Measurements from ENCODE around the gene SURF4. TPM values are rescaled to one million over a fixed set of nuclear protein-coding genes. Genes with fewer than 3 reads are reported as not detected.

The SURF4 gene
- total RNA-seq, 4 donors from 2014 or later, result 104 to 176 (median 139) TPM

GRCh38 chr9:133369933-133370332, 5.9 kb downstream of the SURF4 start:
- TF ChIP-seq, protein P1, sequence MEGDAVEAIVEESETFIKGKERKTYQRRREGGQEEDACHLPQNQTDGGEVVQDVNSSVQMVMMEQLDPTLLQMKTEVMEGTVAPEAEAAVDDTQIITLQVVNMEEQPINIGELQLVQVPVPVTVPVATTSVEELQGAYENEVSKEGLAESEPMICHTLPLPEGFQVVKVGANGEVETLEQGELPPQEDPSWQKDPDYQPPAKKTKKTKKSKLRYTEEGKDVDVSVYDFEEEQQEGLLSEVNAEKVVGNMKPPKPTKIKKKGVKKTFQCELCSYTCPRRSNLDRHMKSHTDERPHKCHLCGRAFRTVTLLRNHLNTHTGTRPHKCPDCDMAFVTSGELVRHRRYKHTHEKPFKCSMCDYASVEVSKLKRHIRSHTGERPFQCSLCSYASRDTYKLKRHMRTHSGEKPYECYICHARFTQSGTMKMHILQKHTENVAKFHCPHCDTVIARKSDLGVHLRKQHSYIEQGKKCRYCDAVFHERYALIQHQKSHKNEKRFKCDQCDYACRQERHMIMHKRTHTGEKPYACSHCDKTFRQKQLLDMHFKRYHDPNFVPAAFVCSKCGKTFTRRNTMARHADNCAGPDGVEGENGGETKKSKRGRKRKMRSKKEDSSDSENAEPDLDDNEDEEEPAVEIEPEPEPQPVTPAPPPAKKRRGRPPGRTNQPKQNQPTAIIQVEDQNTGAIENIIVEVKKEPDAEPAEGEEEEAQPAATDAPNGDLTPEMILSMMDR (IDR thresholded peaks at IDR 0.05; ENCODE audit: low read depth), result no peak

- TF ChIP-seq, protein P1 (IDR thresholded peaks at IDR 0.05; ENCODE audit: low read depth), result no peak
Observed at GRCh38 chr9:133369422-133369821, 6.4 kb downstream of the SURF4 start.

DNA sequence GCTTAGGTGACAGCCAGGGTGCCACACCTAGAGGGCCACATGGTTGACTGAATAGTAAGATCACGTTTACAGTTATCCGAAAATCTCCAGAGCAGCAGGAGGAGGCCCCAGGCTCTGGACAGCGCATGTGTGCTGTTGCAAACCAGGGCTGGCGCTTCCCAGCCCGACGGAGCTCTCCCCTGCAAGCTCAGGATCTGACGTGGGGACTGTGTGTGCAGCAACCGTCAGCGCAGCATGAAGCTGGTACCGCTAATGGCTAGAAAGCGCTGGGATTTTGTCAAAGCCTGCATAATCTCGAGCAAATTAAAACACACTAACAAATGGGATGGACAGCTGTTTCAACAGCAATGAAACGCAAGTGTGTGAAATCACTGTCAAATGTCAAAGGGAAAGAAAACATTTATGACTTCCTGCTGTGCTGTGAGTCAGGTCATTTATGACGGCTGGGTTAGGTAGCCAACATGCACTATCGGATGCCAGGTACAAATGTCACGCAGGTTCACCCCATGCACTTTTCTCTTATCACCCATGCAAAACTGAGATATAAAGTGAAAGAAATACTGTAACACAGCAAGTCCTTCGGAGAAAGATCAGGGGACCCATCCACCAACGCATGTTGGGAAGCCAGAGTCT, 7.5 kb downstream of the SURF4 start:
- TF ChIP-seq, protein P1 (IDR thresholded peaks at IDR 0.05; ENCODE audit: low read depth), result no peak

DNA sequence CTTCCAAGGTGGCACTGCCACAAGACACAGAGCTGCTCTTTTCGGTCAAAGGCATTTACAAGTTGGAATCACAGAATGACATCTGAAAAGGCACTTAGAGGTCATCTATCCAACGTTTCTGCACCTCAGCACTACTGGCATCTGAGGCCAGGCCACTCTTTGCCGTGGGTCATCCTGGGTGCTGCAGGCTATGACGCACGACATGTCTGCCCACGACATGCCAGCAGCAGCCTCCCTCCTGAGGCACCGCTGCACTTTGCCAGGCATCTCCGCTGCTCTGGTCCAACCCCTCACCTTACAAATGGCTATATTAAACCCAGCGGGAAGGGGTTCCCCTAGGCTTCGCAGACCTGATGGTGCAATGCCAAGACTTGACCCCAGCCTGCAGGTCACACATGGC, 8.1 kb downstream of the SURF4 start:
- TF ChIP-seq, protein P1 (IDR thresholded peaks at IDR 0.05; ENCODE audit: low read depth), result no peak

GRCh38 chr9:133367221-133367620, 8.6 kb downstream of the SURF4 start:
- TF ChIP-seq, protein P1 (IDR thresholded peaks at IDR 0.05; ENCODE audit: low read depth), result no peak

GRCh38 chr9:133366435-133366834, 9.4 kb downstream of the SURF4 start:
- TF ChIP-seq, protein P1 (IDR thresholded peaks at IDR 0.05; ENCODE audit: low read depth), result no peak

DNA sequence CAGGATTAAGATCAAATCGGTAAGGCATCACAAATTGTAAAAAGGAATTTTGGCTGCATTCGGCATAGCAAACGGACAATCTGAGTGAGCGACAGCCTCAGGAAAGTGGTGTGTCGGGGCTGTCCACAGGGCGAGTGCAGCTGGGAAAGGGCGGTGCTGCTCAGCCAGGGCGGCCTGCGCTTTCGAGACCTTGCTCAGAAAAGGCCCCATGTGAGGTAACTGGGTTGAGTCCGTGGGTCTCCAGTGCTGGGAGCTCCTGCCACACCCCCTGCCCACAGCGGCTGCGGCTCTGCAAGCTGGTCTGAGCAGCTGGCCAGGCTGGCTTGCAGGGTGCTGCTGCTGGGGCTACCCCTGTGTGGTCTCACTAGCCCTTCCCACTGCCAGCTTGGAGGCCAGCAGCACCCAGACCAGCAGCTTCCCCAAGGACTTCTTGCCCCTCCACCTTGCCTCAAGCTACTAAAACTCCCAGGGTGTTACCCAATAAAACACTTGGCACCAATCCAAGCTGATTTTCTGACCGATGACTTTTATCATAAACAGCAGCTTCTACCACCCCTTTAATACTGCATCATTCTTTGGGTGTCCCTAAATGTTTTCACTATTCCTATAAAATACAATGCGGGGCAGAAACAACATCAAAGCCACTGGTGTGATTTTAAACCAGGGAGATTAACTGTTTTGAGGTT, 13.4 kb downstream of the SURF4 start:
- TF ChIP-seq, protein P1 (IDR thresholded peaks at IDR 0.05; ENCODE audit: low read depth), result no peak
